K562 treated with DMSO at 1 percent for 12 hours (cell line): Measurements from ENCODE around the gene PAK5. TPM values are rescaled to one million over a fixed set of nuclear protein-coding genes. Genes with fewer than 3 reads are reported as not detected.

ENCODE experiments used
- total RNA-seq: library from RNA; unstranded; fragments of 300-600 nt; gene quantifications from 2 replicates; pipeline ENCODE4 v1.2.3, GENCODE V29; 2022; ENCODE audit not compliant: insufficient read depth

The PAK5 gene
- not detected in 2 replicates for total RNA-seq

GRCh38 chr20:9838378-9839295 is at the start of gene PAK5:
Gene PAK5, minus strand, starts transcription at chr20:9839076. Its CDS starts 194,748 bp downstream, at chr20:9644328.

DNA sequence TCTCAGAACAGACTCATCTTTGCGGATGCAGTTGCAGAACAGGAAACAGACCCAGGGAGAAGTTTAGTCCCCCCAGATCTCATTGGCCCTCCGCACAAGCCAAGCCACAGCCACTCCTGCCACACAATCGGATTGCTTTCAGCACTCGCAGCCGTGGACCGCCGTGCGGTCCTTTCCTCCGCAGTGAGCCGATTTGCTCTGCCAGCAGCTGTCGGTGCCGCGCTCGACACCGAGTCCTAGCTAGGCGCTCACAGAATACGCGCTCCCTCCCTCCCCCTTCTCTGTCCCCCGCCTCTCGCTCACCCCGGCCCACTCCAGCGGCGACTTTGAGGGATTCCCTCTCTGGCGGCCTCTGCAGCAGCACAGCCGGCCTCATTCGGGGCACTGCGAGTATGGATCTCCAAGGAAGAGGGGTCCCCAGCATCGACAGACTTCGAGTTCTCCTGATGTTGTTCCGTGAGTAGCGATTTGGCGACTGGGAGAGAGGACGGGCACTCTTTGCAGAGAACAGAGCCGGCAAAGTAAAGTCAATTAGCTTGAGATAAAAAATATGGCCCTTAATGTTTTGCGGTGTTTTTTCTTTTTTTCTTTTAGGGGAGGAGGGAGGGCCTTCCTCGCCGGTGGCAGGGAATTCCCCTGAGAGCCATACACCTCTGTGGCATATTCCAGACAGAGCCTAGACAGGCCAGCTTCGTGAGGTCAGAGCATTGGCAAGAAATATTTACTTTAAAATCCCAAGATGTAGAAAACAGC is 324.2 kb downstream of the PAK5 start, which contains the start of gene LAMP5:
TSS of gene LAMP5 (plus strand) at position 130 of the 753 bp plus-strand sequence. CDS start at position 393, 263 bp downstream.

Other genes with a start within 250 kb of the PAK5 start
- gene ANKEF1, start 195.9 kb upstream of the PAK5 start, total RNA-seq = 0.58 and 1.7 TPM in 2 replicates